ENCODE data around the gene TNIK. TPM values are rescaled to one million over a fixed set of nuclear protein-coding genes. Genes with fewer than 3 reads are reported as not detected.

TNIK gene
- total and polyA plus RNA-seq, 4 donors: 3.7 to 9.8 (median 5.2) TPM

DNA sequence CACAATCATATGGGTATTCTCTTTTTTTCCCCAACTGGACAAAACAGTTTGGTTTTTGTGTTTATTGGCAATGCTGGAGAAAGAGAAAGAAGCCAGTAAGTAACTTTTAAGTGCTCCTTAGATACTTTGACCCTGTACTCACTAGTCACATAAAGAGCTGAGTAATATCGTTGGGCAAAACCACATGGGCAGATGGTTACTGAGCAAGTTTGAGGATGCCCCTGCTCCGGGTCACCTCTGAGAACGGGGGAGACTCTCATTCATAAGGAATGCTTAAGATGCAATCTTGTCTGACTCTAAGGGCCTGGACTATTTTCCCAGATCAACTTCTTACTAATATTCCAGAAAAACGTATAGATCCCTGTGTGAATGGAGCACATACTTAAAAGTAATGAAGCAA, 327.3 kb downstream of the TNIK start:
- TF ChIP-seq REST (IDR thresholded peaks at IDR 0.05): no peak
- TF ChIP-seq, protein P1, sequence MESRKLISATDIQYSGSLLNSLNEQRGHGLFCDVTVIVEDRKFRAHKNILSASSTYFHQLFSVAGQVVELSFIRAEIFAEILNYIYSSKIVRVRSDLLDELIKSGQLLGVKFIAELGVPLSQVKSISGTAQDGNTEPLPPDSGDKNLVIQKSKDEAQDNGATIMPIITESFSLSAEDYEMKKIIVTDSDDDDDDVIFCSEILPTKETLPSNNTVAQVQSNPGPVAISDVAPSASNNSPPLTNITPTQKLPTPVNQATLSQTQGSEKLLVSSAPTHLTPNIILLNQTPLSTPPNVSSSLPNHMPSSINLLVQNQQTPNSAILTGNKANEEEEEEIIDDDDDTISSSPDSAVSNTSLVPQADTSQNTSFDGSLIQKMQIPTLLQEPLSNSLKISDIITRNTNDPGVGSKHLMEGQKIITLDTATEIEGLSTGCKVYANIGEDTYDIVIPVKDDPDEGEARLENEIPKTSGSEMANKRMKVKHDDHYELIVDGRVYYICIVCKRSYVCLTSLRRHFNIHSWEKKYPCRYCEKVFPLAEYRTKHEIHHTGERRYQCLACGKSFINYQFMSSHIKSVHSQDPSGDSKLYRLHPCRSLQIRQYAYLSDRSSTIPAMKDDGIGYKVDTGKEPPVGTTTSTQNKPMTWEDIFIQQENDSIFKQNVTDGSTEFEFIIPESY (IDR thresholded peaks at IDR 0.05): no peak
- TF ChIP-seq HNF4G (IDR thresholded peaks at IDR 0.05): no peak
- no peak for TF ChIP-seq TAF1 (conservative IDR thresholded peaks at IDR 0.05)
- Histone ChIP-seq H3K9ac (ENCODE audit: low read depth in 1 of 2, low read length in 2 of 2) (no peak overlapping the region), H3K4me3 (ENCODE audit: low read depth in 1 of 3, low read length in 3 of 3) (no peak overlapping the region), H3K4me1 (ENCODE audit: control insufficient read depth in 4 of 4, insufficient read depth in 4 of 4, low read length in 3 of 4) (peaks cover 0 to 2% (median 0%) of the 10 kb centered on the region in 4 donors), H3K9me3 (ENCODE audit: control insufficient read depth in 4 of 4, low read length in 3 of 4) (no peaks in the 10 kb centered on the region), H3K27ac (ENCODE audit: low read depth in 1 of 2, low read length in 2 of 2) (no peak overlapping the region), H3K27me3 (ENCODE audit: control insufficient read depth in 4 of 4, insufficient read depth in 4 of 4, low read length in 3 of 4) (no peaks in the 10 kb centered on the region), H3K36me3 (ENCODE audit: control insufficient read depth in 4 of 4, insufficient read depth in 3 of 4, low read depth in 1 of 4, low read length in 3 of 4) (no peaks in the 10 kb centered on the region)
- 96% methylated on average over 4 of the region's 4 CpGs for WGBS
- DNase-seq (ENCODE audit: low spot score): no peak

- H3K27me3 ChIP-seq (ENCODE audit: control insufficient read depth in 4 of 4, insufficient read depth in 4 of 4, low read length in 3 of 4): no peaks in the 10 kb centered on the region
- H3K4me3 ChIP-seq (ENCODE audit: low read depth in 1 of 3, low read length in 3 of 3): no peak overlapping the region
- WGBS: 93% methylated on average over 2 of the region's 2 CpGs
- H3K9me3 ChIP-seq (ENCODE audit: control insufficient read depth in 4 of 4, low read length in 3 of 4): no peaks in the 10 kb centered on the region
- peaks cover 0 to 2% (median 0%) of the 10 kb centered on the region in 4 donors for H3K4me1 ChIP-seq (ENCODE audit: control insufficient read depth in 4 of 4, insufficient read depth in 4 of 4, low read length in 3 of 4)
- H3K36me3 ChIP-seq (ENCODE audit: control insufficient read depth in 4 of 4, insufficient read depth in 3 of 4, low read depth in 1 of 4, low read length in 3 of 4): no peaks in the 10 kb centered on the region
- no peak overlapping the region for H3K27ac ChIP-seq (ENCODE audit: low read depth in 1 of 2, low read length in 2 of 2)
- TF ChIP-seq YY1 (IDR thresholded peaks at IDR 0.05) (no peak), EGR1 (IDR thresholded peaks at IDR 0.05; ENCODE audit: low read depth in 2 of 2) (no peak)
- TF ChIP-seq, protein P1 (IDR thresholded peaks at IDR 0.05): no peak
- no peak overlapping the region for H3K9ac ChIP-seq (ENCODE audit: low read depth in 1 of 2, low read length in 2 of 2)
- DNase-seq (ENCODE audit: low spot score): no peak
These were observed 330.4 kb downstream of the TNIK start for GRCh38 chr3:171129827-171130226.

- WGBS: 97% methylated on average over 1 of the region's 1 CpG
- Histone ChIP-seq H3K4me3 (ENCODE audit: low read depth in 1 of 3, low read length in 3 of 3) (no peak overlapping the region), H3K9me3 (ENCODE audit: control insufficient read depth in 4 of 4, low read length in 3 of 4) (no peaks in the 10 kb centered on the region), H3K4me1 (ENCODE audit: control insufficient read depth in 4 of 4, insufficient read depth in 4 of 4, low read length in 3 of 4) (no peaks in the 10 kb centered on the region), H3K27ac (ENCODE audit: low read depth in 1 of 2, low read length in 2 of 2) (no peak overlapping the region), H3K27me3 (ENCODE audit: control insufficient read depth in 4 of 4, insufficient read depth in 4 of 4, low read length in 3 of 4) (no peaks in the 10 kb centered on the region), H3K36me3 (ENCODE audit: control insufficient read depth in 4 of 4, insufficient read depth in 3 of 4, low read depth in 1 of 4, low read length in 3 of 4) (no peaks in the 10 kb centered on the region), H3K9ac (ENCODE audit: low read depth in 1 of 2, low read length in 2 of 2) (no peak overlapping the region)
- no peak for DNase-seq (ENCODE audit: low spot score)
- TF ChIP-seq TAF1 (conservative IDR thresholded peaks at IDR 0.05) (no peak), HNF4A (conservative IDR thresholded peaks at IDR 0.05) (no peak), RXRA (IDR thresholded peaks at IDR 0.05) (no peak), EGR1 (IDR thresholded peaks at IDR 0.05; ENCODE audit: low read depth in 2 of 2) (no peak), ATF3 (IDR thresholded peaks at IDR 0.05) (no peak), SP1 (IDR thresholded peaks at IDR 0.05) (no peak), JUND (IDR thresholded peaks at IDR 0.05) (no peak), GABPA (IDR thresholded peaks at IDR 0.05 in 1 of 2, conservative IDR thresholded peaks at IDR 0.05 in 1 of 2) (no peak), HNF4G (IDR thresholded peaks at IDR 0.05) (no peak), FOXA2 (IDR thresholded peaks at IDR 0.05) (no peak), FOXA1 (IDR thresholded peaks at IDR 0.05) (no peak)
These were observed 332.6 kb downstream of the TNIK start for GRCh38 chr3:171127611-171128010.
